GM23338 (cell line): ENCODE measurements around the gene SYT9. TPM values are rescaled to one million over a fixed set of nuclear protein-coding genes. Genes with fewer than 3 reads are reported as not detected.
A peak's percentile ranks its signal among the peaks of the same experiment; 100 is the strongest.

ENCODE experiments used
- ATAC-seq: fragments of 200-7000 bp; cut with Tn5 transposase; 3 replicates; pipeline ENCODE4 v1.9.1; 2020
- DNase-seq: peaks from one replicate; pipeline ENCODE4 v3.0.0-alpha.2; 2015; ENCODE audit warnings: low spot score
- H2AFZ ChIP-seq: fragments of 200-600 bp; sonication (generic); 2 replicates; pipeline ENCODE4 v1.8.0; 2016; ENCODE audit warnings: antibody characterized with exemption, mild to moderate bottlenecking, moderate library complexity
- H3F3A ChIP-seq: fragments of 200-600 bp; sonication (generic); replicated peaks from 2 replicates; pipeline ENCODE4 v1.8.0; 2017; ENCODE audit warnings: antibody characterized with exemption, mixed run types, low read depth
- H3K27ac ChIP-seq: fragments of 200-600 bp; sonication (generic); 2 replicates; pipeline ENCODE4 v1.6.1; 2016; ENCODE audit warnings: low read depth
- H3K27me3 ChIP-seq: fragments of 200-600 bp; sonication (generic); 2 replicates; pipeline ENCODE4 v1.8.0; 2016; ENCODE audit warnings: mild to moderate bottlenecking, mixed run types, moderate library complexity; ENCODE audit not compliant: insufficient read depth
- H3K36me3 ChIP-seq: fragments of 200-600 bp; sonication (generic); 2 replicates; pipeline ENCODE4 v1.8.0; 2016; ENCODE audit warnings: mild to moderate bottlenecking; ENCODE audit not compliant: insufficient read depth
- H3K4me1 ChIP-seq: fragments of 200-600 bp; sonication (generic); 2 replicates; pipeline ENCODE4 v1.8.0; 2016; ENCODE audit warnings: mild to moderate bottlenecking, moderate library complexity; ENCODE audit not compliant: insufficient read depth
- H3K4me2 ChIP-seq: fragments of 200-600 bp; sonication (generic); 2 replicates; pipeline ENCODE4 v1.7.1; 2017; ENCODE audit warnings: mixed run types
- H3K4me3 ChIP-seq: fragments of 200-600 bp; sonication (generic); 2 replicates; pipeline ENCODE4 v1.6.1; 2016; ENCODE audit warnings: mixed run types
- H3K79me2 ChIP-seq: fragments of 200-600 bp; sonication (generic); replicated peaks from 2 replicates; pipeline ENCODE4 v1.8.0; 2017; ENCODE audit warnings: mild to moderate bottlenecking; ENCODE audit not compliant: insufficient read depth
- H3K9me2 ChIP-seq: fragments of 200-600 bp; sonication (generic); 2 replicates; pipeline ENCODE4 v1.8.0; 2017; ENCODE audit not compliant: insufficient read depth
- H4K20me1 ChIP-seq: fragments of 200-600 bp; sonication (generic); replicated peaks from 2 replicates; pipeline ENCODE4 v1.8.0; 2017; ENCODE audit warnings: mild to moderate bottlenecking; ENCODE audit not compliant: insufficient read depth
- H3K27ac Mint-ChIP-seq: 2 replicates; pipeline ENCODE4 v1.8.0; 2020; ENCODE audit warnings: inconsistent platforms, mild to moderate bottlenecking, moderate library complexity, mixed read lengths
- H3K27me3 Mint-ChIP-seq: 3 replicates; pipeline ENCODE4 v1.8.0; 2022; ENCODE audit warnings: low read depth, mild to moderate bottlenecking, moderate library complexity, mixed read lengths, inconsistent platforms; ENCODE audit not compliant: insufficient read depth, poor library complexity
- H3K36me3 Mint-ChIP-seq: 3 replicates; pipeline ENCODE4 v1.8.0; 2021; ENCODE audit warnings: low read depth, mild to moderate bottlenecking, inconsistent platforms, moderate library complexity, mixed read lengths
- H3K4me1 Mint-ChIP-seq: 3 replicates; pipeline ENCODE4 v1.8.0; 2020; ENCODE audit warnings: mild to moderate bottlenecking, inconsistent platforms, mixed read lengths
- H3K4me3 Mint-ChIP-seq: 3 replicates; pipeline ENCODE4 v1.8.0; 2021; ENCODE audit warnings: moderate library complexity, mild to moderate bottlenecking, inconsistent platforms, mixed read lengths
- H3K9me3 Mint-ChIP-seq: 3 replicates; pipeline ENCODE4 v1.8.0; 2020; ENCODE audit warnings: moderate library complexity, mild to moderate bottlenecking, inconsistent platforms, mixed read lengths
- CREB1 ChIP-seq: fragments of 250-450 bp; sonication (Bioruptor Pico); IDR thresholded peaks from 2 replicates; pipeline ENCODE4 v1.5.0; 2020; ENCODE audit warnings: low read depth, mild to moderate bottlenecking, moderate library complexity
- CTCF ChIP-seq, 2 experiments: fragments of 200-600 bp in 1 of 2; sonication (generic) in 1 of 2; conservative IDR thresholded peaks; 2 replicates each; pipeline versions ENCODE4 v1.5.1 to v1.6.1; 2016 to 2017; ENCODE audit warnings: antibody characterized with exemption in 2 of 2, low read depth in 2 of 2, mild to moderate bottlenecking in 2 of 2, moderate library complexity in 1 of 2
- ETS1 ChIP-seq: IDR thresholded peaks from 2 replicates; pipeline ENCODE4 v1.6.1; 2016; ENCODE audit warnings: antibody characterized with exemption
- EZH2 ChIP-seq: fragments of 200-600 bp; sonication (generic); IDR thresholded peaks from one replicate; pipeline ENCODE4 v1.8.0; 2017; ENCODE audit warnings: antibody characterized with exemption, mild to moderate bottlenecking, low read depth; ENCODE audit not compliant: unreplicated experiment
- EZH2phosphoT487 ChIP-seq: fragments of 200-600 bp; sonication (generic); IDR thresholded peaks from one replicate; pipeline ENCODE4 v1.8.1; 2018; ENCODE audit warnings: antibody characterized with exemption; ENCODE audit not compliant: unreplicated experiment
- JUNB ChIP-seq: IDR thresholded peaks from one replicate; pipeline ENCODE4 v1.6.1; 2016; ENCODE audit warnings: antibody characterized with exemption; ENCODE audit not compliant: unreplicated experiment
- POLR2AphosphoS5 ChIP-seq: IDR thresholded peaks from 2 replicates; pipeline ENCODE4 v1.6.1; 2016; ENCODE audit warnings: antibody characterized with exemption, low read depth
- REST ChIP-seq: IDR thresholded peaks from one replicate; pipeline ENCODE4 v1.6.1; 2018; ENCODE audit warnings: antibody characterized with exemption; ENCODE audit not compliant: unreplicated experiment
- STAT1 ChIP-seq: IDR thresholded peaks from one replicate; pipeline ENCODE4 v1.6.1; 2016; ENCODE audit warnings: antibody characterized with exemption; ENCODE audit not compliant: unreplicated experiment
- ZNF114 ChIP-seq: fragments of 250-450 bp; sonication (Bioruptor Pico); IDR thresholded peaks from 2 replicates; pipeline ENCODE4 v1.5.0; 2020; ENCODE audit warnings: mild to moderate bottlenecking, moderate library complexity
- ZNF331 ChIP-seq: fragments of 250-450 bp; sonication (Bioruptor Pico); IDR thresholded peaks from 2 replicates; pipeline ENCODE4 v1.5.0; 2020; ENCODE audit warnings: low read depth, mild to moderate bottlenecking, moderate library complexity
- ZNF462 ChIP-seq: fragments of 250-450 bp; sonication (Bioruptor Pico); IDR thresholded peaks from 2 replicates; pipeline ENCODE4 v1.5.0; 2020; ENCODE audit warnings: mild to moderate bottlenecking, moderate library complexity
- polyA plus RNA-seq: library from polyadenylated mRNA; unstranded; fragments of >200 nt; fragmentation: Nextera tagmentation; extraction: Ambion mirVana; gene quantifications from 2 replicates; pipeline ENCODE4 v1.2.1, GENCODE V29; 2016
- total RNA-seq: library from RNA; depleted of rRNA; stranded (reverse); fragments of >200 nt; shearing (Covaris generic); gene quantifications from 2 replicates; pipeline ENCODE4 v1.2.3, GENCODE V29; 2014

Gene SYT9
- total and polyA plus RNA-seq, 2 experiments from 2014 or later: 0.91 to 2.4 TPM

GRCh38 chr11:7239877-7240276, 11.8 kb upstream of the SYT9 start:
- peak; percentile 94 for ATAC-seq
- H3K79me2 ChIP-seq: no peaks in the 10 kb centered on the region
- no peaks in the 10 kb centered on the region for H3K27me3 ChIP-seq
- Mint-ChIP-seq H3K4me3 (no peak overlapping the region; the same call in 2 of the 3 replicates), H3K4me1 (peaks cover 21% of the 10 kb centered on the region), H3K27ac (no peak overlapping the region; the same call in 1 of the 2 replicates), H3K36me3 (no peaks in the 10 kb centered on the region), H3K27me3 (peaks cover 7% of the 10 kb centered on the region), H3K9me3 (no peaks in the 10 kb centered on the region)
- 0 out of 2 replicates have a peak, but pooled peaks cover under 1% of the 10 kb centered on the region for H3K4me1 ChIP-seq
- no peak overlapping the region for H3K4me2 ChIP-seq
- no peak overlapping the region for H3K4me3 ChIP-seq
- no peaks in the 10 kb centered on the region for H3K9me2 ChIP-seq
- no peaks in the 10 kb centered on the region for H3F3A ChIP-seq
- TF ChIP-seq STAT1 (no peak), ETS1 (no peak), ZNF114 (CRISPR knock-in tag) (no peak), EZH2phosphoT487 (no peak), JUNB (no peak), CTCF (conservative IDR thresholded peaks at IDR 0.05; ENCODE audit: low read depth in 2 of 2) (no peak), EZH2 (no peak), ZNF462 (no peak), ZNF331 (CRISPR knock-in tag) (no peak), REST (no peak), POLR2AphosphoS5 (no peak), CREB1 (no peak)
- no peaks in the 10 kb centered on the region for H4K20me1 ChIP-seq
- H2AFZ ChIP-seq: no peak overlapping the region
- no peak overlapping the region for H3K27ac ChIP-seq
- peak; percentile 74 for DNase-seq
- no peaks in the 10 kb centered on the region for H3K36me3 ChIP-seq
